ENCODE data around the gene C19orf33.
A peak's percentile ranks its signal among the peaks of the same experiment; 100 is the strongest.
"Not testable (repeated sequence)": the region's sequence is repeated elsewhere in the genome, so short reads cannot be mapped to it uniquely, and the experiment has no call there.

C19orf33 gene

GRCh38 chr19:38303517-38304351, at the start of gene C19orf33:
Gene C19orf33, plus strand, starts transcription at chr19:38304251. Its CDS starts 11 bp downstream, at chr19:38304262.
- DNase-seq (ENCODE audit: low spot score) = no peak

- no peak for DNase-seq (ENCODE audit: low spot score)
Observed at GRCh38 chr19:38255383-38256014, 48.6 kb upstream of the C19orf33 start.

- not testable (repeated sequence) for DNase-seq (ENCODE audit: low spot score)
Observed at GRCh38 chr19:38261942-38262341, 42.1 kb upstream of the C19orf33 start.

DNA sequence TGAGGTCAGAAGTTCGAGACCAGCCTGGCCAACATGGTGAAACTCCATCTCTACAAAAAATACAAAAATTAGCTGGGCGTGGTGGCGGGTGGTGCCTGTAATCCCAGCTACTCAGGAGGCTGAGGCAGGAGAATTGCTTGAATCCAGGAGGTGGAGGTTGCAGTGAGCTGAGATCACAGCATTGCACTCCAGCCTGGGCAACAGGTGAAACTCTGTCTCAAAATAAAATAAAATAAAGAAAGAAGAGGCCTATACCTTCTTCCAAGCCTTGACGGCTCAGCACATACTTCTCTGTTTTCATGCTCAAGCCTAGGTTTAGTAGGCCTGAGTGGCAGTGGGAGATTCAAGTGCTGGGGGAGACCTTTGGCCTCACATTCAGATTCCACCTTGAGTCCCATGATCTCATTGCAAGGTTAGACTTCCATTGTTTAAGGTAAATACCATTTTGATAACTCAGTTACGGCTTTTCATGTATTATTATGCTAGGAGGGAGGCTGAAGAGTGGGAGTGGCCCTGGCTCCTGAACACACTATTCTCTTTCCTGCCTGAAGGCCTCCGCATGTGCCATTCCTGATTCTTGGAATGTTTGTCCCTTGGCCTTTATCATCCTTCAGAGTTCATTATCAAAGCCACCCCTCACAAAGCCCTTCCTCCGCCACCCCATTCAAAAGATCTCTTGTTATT, 41.3 kb upstream of the C19orf33 start:
- no peak for DNase-seq (ENCODE audit: low spot score)

DNA sequence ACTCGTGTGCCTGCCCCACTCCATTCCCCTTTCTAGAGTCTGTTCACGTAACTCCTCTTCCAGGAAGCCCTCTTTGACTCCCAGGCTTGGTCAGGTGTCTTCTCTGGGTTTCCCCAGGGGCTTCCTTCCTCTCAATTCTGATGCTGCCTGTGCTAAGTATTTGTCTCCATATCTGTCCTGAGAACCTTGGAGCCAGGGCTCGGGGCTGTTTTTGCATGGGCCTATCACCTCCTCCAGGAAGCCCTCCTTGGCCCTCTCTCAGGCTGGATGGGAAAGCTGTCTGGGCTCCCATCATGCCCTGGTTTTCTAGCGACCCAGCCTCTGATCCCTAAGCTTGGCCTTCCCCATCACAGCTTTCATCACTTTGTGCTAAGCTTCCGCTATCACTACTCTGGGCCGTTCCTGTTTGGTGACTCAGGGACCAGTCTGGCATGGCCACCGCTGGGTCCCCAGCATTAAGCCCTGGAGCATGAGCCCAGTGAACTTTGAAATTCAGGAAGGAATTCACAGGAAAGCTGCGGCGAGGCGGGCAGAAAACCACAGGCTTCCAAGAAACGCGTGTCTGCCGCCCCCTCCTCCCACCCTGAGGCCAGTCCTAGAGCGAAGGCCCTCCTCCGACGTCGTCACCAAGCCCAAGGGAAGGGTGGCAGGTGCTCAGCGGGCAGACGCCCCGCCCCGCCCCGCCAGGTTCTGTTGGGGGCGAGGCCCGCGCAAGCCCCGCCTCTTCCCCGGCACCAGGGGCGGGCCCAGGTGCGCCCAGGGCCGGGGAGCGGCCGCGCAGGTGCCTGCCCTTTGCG, 40.2 kb upstream of the C19orf33 start:
- DNase-seq (ENCODE audit: low spot score) = no peak

- no peak for DNase-seq (ENCODE audit: low spot score)
Observed at GRCh38 chr19:38264486-38265212, 39.4 kb upstream of the C19orf33 start, which contains the start of gene SPINT2. Gene SPINT2, plus strand, starts transcription at chr19:38264573. Its CDS starts 320 bp downstream, at chr19:38264893.

GRCh38 chr19:38265213-38265861, 38.7 kb upstream of the C19orf33 start:
- DNase-seq (ENCODE audit: low spot score) = no peak

GRCh38 chr19:38265921-38266429, 38.1 kb upstream of the C19orf33 start:
- DNase-seq (ENCODE audit: low spot score) = no peak

- no peak for DNase-seq (ENCODE audit: low spot score)
Observed at GRCh38 chr19:38266981-38267597, 37.0 kb upstream of the C19orf33 start.

DNA sequence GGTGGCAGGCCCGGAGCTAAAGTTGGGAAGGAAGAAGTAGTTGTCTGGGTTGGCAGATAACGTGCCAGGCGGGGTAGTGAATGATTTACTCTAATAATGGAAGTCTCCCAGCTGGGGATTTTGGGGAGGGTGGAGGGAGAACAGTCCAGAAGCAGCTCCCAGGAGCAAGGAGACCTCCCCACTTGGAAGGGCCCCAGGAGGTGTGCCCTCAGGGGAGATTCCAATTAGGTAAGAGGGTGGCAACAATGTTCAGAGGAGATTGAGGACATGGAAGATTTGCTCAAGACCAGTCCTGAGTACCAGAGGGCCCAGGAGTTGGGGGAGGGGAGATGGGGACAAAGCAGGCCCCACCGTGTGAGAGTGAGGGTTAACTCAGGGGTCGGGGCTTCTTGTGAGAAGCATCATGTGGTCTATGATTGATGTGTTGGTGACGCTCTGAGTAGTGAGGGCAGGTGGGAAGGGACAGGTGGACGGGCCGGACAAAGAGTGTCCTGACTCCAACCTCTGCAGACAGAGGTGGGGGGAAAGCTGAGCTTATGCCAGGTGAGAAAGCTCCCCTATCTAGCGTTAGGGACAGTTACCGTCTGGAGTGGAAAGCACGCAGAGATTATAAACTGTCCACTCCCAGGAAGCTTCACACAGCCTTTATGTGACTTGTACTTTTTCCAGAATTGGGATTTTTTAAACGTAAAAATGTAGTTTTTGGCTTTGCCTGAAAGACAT, 36.1 kb upstream of the C19orf33 start:
- no peak for DNase-seq (ENCODE audit: low spot score)

- no peak for DNase-seq (ENCODE audit: low spot score)
Observed at GRCh38 chr19:38268539-38268938, 35.5 kb upstream of the C19orf33 start.

DNA sequence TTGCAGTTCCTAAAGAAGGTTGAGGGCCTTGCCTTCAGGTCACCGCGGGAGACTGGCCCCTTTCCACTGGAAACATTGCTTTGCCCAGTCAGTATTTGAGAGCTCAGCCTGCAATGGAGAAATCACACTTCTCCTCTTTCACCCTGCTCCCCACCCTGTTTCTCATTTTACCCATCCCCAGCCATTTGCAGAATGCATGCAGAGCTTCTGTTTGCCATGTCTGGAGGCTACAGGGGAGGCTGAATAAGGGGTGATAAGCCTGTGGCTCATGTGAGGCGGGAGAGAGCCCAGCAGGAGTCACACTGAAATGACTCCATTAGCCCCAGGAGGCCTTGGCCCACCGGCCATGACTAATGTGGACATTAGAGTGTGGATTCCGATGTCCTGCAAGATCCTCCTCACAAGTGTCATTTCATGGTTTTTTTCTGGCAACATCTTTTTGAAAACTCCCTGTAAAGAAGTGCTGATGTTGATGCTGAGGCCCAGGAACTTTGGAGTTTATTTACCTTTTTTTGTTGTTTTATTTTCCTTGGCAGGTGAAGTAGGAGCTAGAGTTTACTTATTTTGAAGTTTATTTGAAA, 33.4 kb upstream of the C19orf33 start:
- DNase-seq (ENCODE audit: low spot score) = no peak

- no peak for DNase-seq (ENCODE audit: low spot score)
Observed at GRCh38 chr19:38273499-38273898, 30.6 kb upstream of the C19orf33 start.

- DNase-seq (ENCODE audit: low spot score) = peak; percentile 82
Observed at GRCh38 chr19:38274739-38275138, 29.3 kb upstream of the C19orf33 start.

DNA sequence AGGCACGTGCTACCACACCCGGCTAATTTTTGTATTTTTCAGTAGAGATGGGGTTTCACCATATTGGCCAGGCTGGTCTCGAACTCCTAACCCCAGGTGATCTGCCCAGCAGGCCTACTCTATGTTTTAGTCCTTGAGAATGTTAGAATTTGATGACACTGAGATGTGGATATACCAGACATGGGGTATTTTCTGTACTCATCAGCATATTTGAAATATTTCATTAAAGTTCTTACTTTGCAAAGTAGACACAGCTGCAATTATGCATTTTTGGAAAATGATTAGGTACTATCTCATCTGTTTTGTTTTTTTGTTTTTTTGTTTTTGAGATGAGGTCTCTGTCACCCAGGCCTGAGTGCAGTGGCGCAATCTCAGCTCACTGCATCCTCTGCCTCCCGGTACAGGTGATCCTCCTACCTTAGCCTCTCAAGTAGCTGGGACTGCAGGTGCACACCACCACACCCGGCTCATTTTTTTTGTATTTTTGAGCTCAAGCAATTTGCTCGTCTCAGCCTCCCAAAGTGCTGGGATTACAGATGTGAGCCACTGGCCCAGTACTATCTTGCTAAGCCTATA, 27.0 kb upstream of the C19orf33 start:
- DNase-seq (ENCODE audit: low spot score) = no peak

DNA sequence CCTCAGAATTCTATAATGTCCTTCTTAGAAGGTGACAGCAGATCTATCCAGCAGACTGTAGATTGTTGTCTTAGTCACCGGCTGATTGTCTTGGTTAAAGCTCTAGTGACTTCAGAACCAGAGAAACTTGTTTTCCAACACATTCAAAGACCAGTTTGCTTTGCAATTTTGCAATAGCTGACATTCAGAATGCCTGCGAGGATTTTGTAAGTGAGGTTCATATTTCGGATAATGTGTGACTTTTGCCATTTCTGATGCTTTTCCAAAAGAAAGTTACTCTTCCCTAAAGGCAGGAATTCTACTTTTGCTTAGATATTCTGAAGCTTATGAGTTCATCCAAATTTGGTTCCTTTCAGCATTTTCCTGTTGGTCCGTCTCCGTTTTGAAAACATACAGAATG, 26.5 kb upstream of the C19orf33 start:
- DNase-seq (ENCODE audit: low spot score) = no peak

DNA sequence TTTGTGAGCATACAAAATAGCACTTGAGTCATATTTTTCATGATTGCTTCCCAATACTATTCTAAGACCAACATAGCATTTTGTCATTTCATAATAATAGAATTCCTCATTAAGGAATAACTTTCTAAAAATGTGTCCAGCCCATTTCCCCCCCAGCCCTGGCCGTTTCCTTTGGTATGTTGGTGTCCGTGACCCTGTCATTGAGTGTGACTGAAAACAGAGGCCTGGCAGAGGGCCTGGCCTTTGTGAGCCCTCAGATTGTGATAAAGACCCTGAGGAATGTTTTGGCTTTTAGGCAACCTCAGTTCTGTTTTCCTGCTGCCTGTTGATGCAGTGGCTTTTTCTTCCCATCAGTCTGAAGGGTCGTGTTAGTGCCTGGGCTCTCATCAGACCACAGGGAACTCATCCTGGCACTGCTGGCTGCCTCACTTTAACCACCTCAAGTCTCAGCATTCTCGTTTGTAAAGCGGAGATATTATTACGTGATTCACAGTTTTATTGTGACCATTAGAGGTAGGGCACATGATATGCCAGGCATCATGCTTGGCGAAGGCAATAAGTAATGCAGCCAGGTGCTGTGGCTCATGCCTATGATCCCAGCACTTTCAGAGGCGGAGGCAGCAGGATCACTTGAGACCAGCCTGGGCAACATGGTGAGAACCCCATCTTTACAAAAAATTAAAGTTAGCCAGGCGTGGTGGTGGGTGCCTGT, 25.9 kb upstream of the C19orf33 start:
- DNase-seq (ENCODE audit: low spot score) = no peak

GRCh38 chr19:38278751-38279150, 25.3 kb upstream of the C19orf33 start:
- no peak for DNase-seq (ENCODE audit: low spot score)

Data from putamen (tissue), 1 donor.